GM13977 (cell line): ENCODE results near the gene ATXN1.

Experiments used
- DNase-seq: peaks from one replicate; pipeline ENCODE4 v3.0.0; 2012; ENCODE audit warnings: low spot score
- in situ Hi-C: fragments of 300-500 bp; cut with MboI; formaldehyde crosslinking; loops from one replicate; pipeline ENCODE4 v1.12.0; 2022; ENCODE audit warnings: low sequenced_read_pairs, low pct_unique_long_range_greater_than_20kb, mixed read lengths, inconsistent platforms; ENCODE audit not compliant: unreplicated experiment
- TF ChIP-seq, protein P1 (sequence below): IDR thresholded peaks from 2 replicates; pipeline ENCODE4 v1.5.1; 2012; ENCODE audit warnings: mild to moderate bottlenecking, control low read depth; ENCODE audit not compliant: insufficient read depth; ENCODE audit errors: extremely low read depth, missing control alignments

ATXN1 gene

DNA sequence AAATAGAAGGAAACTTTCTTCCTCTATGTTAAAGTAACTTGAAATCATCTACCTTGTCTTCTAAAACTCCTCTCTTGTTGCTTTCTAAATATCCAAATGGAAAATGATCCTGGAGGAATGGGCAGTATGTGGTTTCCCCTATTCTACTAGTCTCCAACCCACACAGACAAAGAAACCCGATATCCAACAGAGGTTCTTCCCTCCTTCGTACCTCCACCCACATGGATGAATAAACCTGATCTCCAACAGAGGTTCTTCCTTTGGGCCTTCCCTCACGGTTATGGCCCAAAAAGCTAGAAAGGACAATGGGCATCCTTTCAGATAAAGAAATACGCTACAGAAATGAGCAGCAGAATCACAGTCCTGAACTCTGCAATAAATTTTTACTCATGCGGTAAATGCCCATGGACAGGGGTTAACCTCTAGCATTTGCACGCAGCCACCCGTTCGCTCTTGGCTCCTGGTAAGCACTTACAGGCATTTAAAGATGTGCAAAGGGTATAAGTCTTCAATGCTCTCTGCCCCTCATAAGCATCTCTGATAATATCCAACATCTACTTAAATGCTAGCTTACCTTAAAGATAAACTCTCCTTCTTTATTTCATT lies 392.0 kb downstream of the ATXN1 start:
- no peak for DNase-seq
- in situ Hi-C loops = no loop called here
- TF ChIP-seq, protein P1, sequence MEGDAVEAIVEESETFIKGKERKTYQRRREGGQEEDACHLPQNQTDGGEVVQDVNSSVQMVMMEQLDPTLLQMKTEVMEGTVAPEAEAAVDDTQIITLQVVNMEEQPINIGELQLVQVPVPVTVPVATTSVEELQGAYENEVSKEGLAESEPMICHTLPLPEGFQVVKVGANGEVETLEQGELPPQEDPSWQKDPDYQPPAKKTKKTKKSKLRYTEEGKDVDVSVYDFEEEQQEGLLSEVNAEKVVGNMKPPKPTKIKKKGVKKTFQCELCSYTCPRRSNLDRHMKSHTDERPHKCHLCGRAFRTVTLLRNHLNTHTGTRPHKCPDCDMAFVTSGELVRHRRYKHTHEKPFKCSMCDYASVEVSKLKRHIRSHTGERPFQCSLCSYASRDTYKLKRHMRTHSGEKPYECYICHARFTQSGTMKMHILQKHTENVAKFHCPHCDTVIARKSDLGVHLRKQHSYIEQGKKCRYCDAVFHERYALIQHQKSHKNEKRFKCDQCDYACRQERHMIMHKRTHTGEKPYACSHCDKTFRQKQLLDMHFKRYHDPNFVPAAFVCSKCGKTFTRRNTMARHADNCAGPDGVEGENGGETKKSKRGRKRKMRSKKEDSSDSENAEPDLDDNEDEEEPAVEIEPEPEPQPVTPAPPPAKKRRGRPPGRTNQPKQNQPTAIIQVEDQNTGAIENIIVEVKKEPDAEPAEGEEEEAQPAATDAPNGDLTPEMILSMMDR = no peak

DNA sequence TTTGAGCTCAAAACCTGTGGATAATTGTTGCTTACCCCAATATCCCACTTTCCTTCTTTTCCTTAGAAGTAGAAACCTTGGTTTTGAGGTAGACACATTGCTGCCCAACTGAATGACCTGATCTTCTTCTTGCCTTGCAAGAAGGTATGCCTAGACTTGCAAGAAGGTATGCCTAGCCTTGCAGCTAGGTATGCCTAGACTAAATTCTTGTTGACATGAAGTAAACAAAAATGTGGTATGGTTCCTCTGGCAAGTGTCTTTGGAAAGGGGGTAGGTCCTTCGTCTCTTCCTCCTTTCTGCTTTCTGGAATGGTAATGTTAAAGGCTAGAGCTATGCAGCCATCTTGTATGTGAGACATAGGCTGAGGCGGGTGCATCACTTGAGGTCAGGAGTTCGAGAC lies 393.7 kb downstream of the ATXN1 start:
- TF ChIP-seq, protein P1 = no peak
- DNase-seq = no peak
- in situ Hi-C loops = no loop called here

DNA sequence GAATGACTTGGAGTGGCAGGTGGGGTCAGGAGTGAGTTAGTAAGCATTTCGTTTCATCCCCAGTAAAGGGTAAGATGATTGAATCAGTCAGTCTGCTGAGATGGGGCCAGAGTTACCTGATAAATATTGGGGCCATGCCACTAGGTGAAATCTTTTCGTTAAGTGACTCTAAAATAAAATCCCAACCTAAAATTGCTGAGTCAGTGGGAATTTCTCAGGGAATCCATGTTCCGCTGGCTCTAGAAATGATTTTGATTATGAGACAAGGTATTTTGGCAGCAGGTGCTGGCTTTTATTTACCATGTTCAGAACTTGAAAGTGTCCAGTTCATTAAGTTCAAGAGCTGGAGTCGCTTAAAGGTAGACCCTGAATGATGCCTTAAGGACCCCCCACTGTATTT lies 397.5 kb downstream of the ATXN1 start:
- no peak for DNase-seq
- TF ChIP-seq, protein P1 = no peak
- in situ Hi-C loops = no loop called here

DNA sequence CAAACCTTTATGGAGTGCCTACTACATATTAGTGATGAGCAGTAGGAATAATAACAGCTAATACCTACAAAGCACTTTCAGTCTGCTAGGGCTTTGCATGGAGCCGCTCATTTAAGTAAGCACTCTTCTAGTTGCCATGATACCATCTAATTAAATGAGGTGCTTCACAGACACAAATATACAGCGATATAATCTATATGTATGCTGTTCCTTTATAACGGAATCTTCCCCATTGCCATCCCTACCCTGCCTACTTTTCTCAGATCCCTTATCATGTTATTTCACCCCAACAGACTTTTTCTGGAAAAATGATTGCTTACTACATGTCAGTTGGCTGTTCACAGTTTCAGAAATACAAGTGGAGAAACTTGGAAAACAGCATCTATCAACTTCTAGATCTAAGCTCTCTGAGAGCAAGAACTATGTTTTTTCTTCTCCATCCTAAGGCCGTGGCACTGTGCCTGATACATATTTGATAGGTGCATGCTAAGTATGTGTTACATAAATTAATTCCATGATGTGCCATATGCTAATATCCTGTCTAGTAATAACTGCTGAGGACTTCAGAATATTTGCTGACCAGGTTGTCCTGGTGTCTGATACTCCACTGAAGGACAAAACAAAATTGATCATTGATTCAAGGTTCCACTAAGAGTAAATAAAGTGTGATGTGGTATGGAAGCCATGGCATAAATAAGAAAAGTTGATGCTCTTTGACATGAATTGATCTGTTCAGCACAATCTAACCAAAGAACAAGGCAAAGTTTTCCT lies 398.3 kb downstream of the ATXN1 start:
- DNase-seq = no peak
- in situ Hi-C loops = no loop called here
- TF ChIP-seq, protein P1 = no peak

DNA sequence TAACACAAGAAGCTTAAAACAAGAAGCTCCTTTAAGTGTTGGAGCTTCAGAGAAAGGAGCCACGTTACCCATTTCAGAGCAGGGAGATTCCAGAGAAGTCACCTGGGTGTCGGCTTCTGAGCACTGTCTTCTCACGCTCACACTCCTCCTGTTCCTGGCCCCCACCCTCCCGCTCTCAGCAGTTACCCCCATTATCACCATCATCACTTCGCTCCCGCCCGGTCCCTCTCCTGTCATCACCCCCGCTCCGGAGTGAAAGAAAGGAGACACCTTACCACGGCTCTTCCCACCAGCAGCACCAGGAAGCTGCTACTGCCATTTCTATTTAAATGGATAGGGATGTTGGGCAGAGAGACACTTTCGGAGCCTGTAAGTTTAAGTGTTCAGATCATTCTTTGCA lies 399.0 kb downstream of the ATXN1 start:
- TF ChIP-seq, protein P1 = no peak
- no peak for DNase-seq
- in situ Hi-C loops = no loop called here

DNA sequence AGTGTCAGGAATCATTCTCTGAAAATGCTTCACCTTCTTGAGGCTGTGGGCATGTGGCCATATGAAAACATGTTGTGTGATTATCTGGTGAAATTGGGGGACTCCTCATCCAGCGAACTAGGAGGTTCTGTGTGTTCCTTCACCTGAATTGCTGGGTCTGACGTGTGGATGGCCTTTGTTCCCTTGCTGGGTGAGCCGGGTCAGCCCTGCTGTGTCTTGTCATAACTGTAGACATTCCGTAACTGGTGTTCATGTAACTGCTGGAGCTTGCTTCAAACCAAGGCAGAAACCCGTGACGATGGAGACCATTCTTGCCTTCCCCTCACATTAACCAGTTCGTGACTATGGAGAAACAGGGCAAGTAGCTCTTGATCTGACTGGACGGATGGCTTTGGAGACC lies 399.4 kb downstream of the ATXN1 start:
- DNase-seq = no peak
- TF ChIP-seq, protein P1 = no peak
- in situ Hi-C loops = no loop called here
